ENCODE results near the gene TXNRD2. TPM values are rescaled to one million over a fixed set of nuclear protein-coding genes. Genes with fewer than 3 reads are reported as not detected.

Gene TXNRD2
- total RNA-seq, 1 experiment from 2014 or later: 22.9 TPM

GRCh38 chr22:19979712-19980493 is 38.3 kb upstream of the TXNRD2 start:
- H3K27ac ChIP-seq (ENCODE audit: insufficient read length, low read depth, low read length): no peak overlapping the region
- no peaks in the 10 kb centered on the region for H3K27me3 Mint-ChIP-seq (ENCODE audit: low read depth)
- H2BK20ac ChIP-seq (ENCODE audit: low read depth, low read length, poor library complexity, severe bottlenecking): no peak overlapping the region
- H2BK120ac ChIP-seq (ENCODE audit: low read depth, low read length, poor library complexity, severe bottlenecking): no peak overlapping the region
- no peak overlapping the region for H3K14ac ChIP-seq (ENCODE audit: insufficient read depth, low read length)
- no peaks in the 10 kb centered on the region for H4K20me1 ChIP-seq (ENCODE audit: control insufficient read depth, insufficient read depth, insufficient read length)
- H3K4ac ChIP-seq (ENCODE audit: low read depth, low read length): no peak overlapping the region
- H3K4me1 Mint-ChIP-seq: peaks cover 8 to 17% of the 10 kb centered on the region in 2 experiments
- no peaks in the 10 kb centered on the region; the same call in 1 of the 2 replicates for H3K4me1 ChIP-seq (ENCODE audit: insufficient read depth, low read length)
- no peak overlapping the region for H3K18ac ChIP-seq (ENCODE audit: insufficient read length, low read depth, low read length)
- H3K4me2 ChIP-seq (ENCODE audit: insufficient read depth, insufficient read length, low read length): no peak overlapping the region
- H2AK5ac ChIP-seq (ENCODE audit: insufficient read length, low read length): no peak overlapping the region
- no peaks in the 10 kb centered on the region for H3K79me2 ChIP-seq (ENCODE audit: insufficient read depth, low read length)
- H3K9ac ChIP-seq (ENCODE audit: extremely low read depth, insufficient read length, low read length): no peak overlapping the region
- H3K4me3 Mint-ChIP-seq: no peak overlapping the region
- peaks cover 10 to 31% (median 21%) of the 10 kb centered on the region in 3 experiments; a peak in 5 of 7 replicates for H3K36me3 Mint-ChIP-seq (ENCODE audit: insufficient read depth in 1 of 3, low read depth in 3 of 3)
- H3T11ph ChIP-seq (ENCODE audit: low read length): no peak overlapping the region
- no peaks in the 10 kb centered on the region for H3K23me2 ChIP-seq (ENCODE audit: insufficient read length, low read depth, low read length, poor library complexity, severe bottlenecking)
- H4K91ac ChIP-seq (ENCODE audit: insufficient read length, low read depth, low read length): no peak overlapping the region
- H3K27me3 ChIP-seq (ENCODE audit: insufficient read depth, low read length): no peaks in the 10 kb centered on the region
- DNase-seq: no peak
- no CpG with 5 or more reads among the region's 52 CpGs for WGBS (ENCODE audit: extremely low coverage, insufficient read length, low lambda C conversion rate)
- no peak overlapping the region for H3K27ac Mint-ChIP-seq
- H3K56ac ChIP-seq (ENCODE audit: insufficient read length, low read depth, low read length): no peak overlapping the region
- no peaks in the 10 kb centered on the region; a peak in 1 of 5 replicates for H3K9me3 Mint-ChIP-seq
- no peak for TF ChIP-seq CTCF (conservative IDR thresholded peaks at IDR 0.05)
- H3K23ac ChIP-seq (ENCODE audit: insufficient read length, low read depth, low read length): no peak overlapping the region
- no peak overlapping the region for H2BK15ac ChIP-seq (ENCODE audit: low read depth, low read length)
- no peak overlapping the region for H2BK12ac ChIP-seq (ENCODE audit: insufficient read length, low read depth, low read length)
- H4K5ac ChIP-seq (ENCODE audit: insufficient read length, low read depth, low read length): no peak overlapping the region
- no peak overlapping the region for H2BK5ac ChIP-seq (ENCODE audit: insufficient read length, low read length)
- H3K79me1 ChIP-seq (ENCODE audit: insufficient read depth, low read depth, low read length, poor library complexity, severe bottlenecking): peaks cover under 1% of the 10 kb centered on the region
- H4K8ac ChIP-seq (replicated peaks; ENCODE audit: insufficient read length, low read depth, low read length): no peak overlapping the region
- no peak overlapping the region for H2AFZ ChIP-seq (ENCODE audit: low read length)
- no peaks in the 10 kb centered on the region for H3K9me3 ChIP-seq (ENCODE audit: control insufficient read depth, low read depth, low read length)
